SK-N-SH treated with all-trans-retinoic acid at 6 μM for 48 hours (cell line): ENCODE results near the gene ARHGEF10L.

Experiments used
- CSRNP3 ChIP-seq: fragments of 250-450 bp; sonication (Bioruptor Pico); IDR thresholded peaks from 2 replicates; pipeline ENCODE4 v1.5.1; 2021; ENCODE audit warnings: mild to moderate bottlenecking, moderate library complexity
- ESRRG ChIP-seq: fragments of 250-450 bp; sonication (Bioruptor Pico); IDR thresholded peaks from 2 replicates; pipeline ENCODE4 v1.6.1; 2021; ENCODE audit warnings: mild to moderate bottlenecking
- ISL1 ChIP-seq: fragments of 250-450 bp; sonication (Bioruptor Pico); IDR thresholded peaks from 2 replicates; pipeline ENCODE4 v2.1.2; 2022; ENCODE audit warnings: mild to moderate bottlenecking, moderate library complexity
- PATZ1 ChIP-seq: fragments of 250-450 bp; sonication (Bioruptor Pico); IDR thresholded peaks from 2 replicates; pipeline ENCODE4 v1.8.0; 2020; ENCODE audit warnings: mild to moderate bottlenecking, moderate library complexity, borderline replicate concordance
- POU6F1 ChIP-seq: fragments of 250-450 bp; sonication (Bioruptor Pico); IDR thresholded peaks from 2 replicates; pipeline ENCODE4 v1.8.0; 2021; ENCODE audit warnings: low read depth, mild to moderate bottlenecking, moderate library complexity, borderline replicate concordance
- RARB ChIP-seq: fragments of 250-450 bp; sonication (Bioruptor Pico); IDR thresholded peaks from 2 replicates; pipeline ENCODE4 v1.8.0; 2021; ENCODE audit warnings: mild to moderate bottlenecking, moderate library complexity
- SNAI2 ChIP-seq: fragments of 250-450 bp; sonication (Bioruptor Pico); IDR thresholded peaks from 2 replicates; pipeline ENCODE4 v1.5.0; 2020; ENCODE audit warnings: mild to moderate bottlenecking, moderate library complexity
- TOX ChIP-seq: fragments of 250-450 bp; sonication (Bioruptor Pico); IDR thresholded peaks from 2 replicates; pipeline ENCODE4 v1.8.0; 2021; ENCODE audit warnings: mild to moderate bottlenecking, moderate library complexity, borderline replicate concordance
- ZC3H10 ChIP-seq: fragments of 250-450 bp; sonication (Bioruptor Pico); IDR thresholded peaks from 2 replicates; pipeline ENCODE4 v1.5.1; 2021; ENCODE audit warnings: mild to moderate bottlenecking, moderate library complexity
- ZFP30 ChIP-seq: fragments of 450-650 bp; formaldehyde crosslinking; IDR thresholded peaks from 2 replicates; pipeline ENCODE4 v1.5.0; 2022; ENCODE audit warnings: mild to moderate bottlenecking, moderate library complexity

- TF ChIP-seq CSRNP3 (CRISPR knock-in tag) (no peak), POU6F1 (no peak), SNAI2 (no peak), PATZ1 (CRISPR knock-in tag) (no peak), ZFP30 (CRISPR knock-in tag) (no peak), TOX (CRISPR knock-in tag) (no peak), ISL1 (no peak), RARB (no peak), ZC3H10 (CRISPR knock-in tag) (no peak), ESRRG (no peak)
These were observed 147.6 kb downstream of the ARHGEF10L start for GRCh38 chr1:17687145-17687544.
